Measurements from ENCODE around the gene OSBPL5. TPM values are rescaled to one million over a fixed set of nuclear protein-coding genes. Genes with fewer than 3 reads are reported as not detected.

OSBPL5 gene
- 12.2 TPM for total RNA-seq

DNA sequence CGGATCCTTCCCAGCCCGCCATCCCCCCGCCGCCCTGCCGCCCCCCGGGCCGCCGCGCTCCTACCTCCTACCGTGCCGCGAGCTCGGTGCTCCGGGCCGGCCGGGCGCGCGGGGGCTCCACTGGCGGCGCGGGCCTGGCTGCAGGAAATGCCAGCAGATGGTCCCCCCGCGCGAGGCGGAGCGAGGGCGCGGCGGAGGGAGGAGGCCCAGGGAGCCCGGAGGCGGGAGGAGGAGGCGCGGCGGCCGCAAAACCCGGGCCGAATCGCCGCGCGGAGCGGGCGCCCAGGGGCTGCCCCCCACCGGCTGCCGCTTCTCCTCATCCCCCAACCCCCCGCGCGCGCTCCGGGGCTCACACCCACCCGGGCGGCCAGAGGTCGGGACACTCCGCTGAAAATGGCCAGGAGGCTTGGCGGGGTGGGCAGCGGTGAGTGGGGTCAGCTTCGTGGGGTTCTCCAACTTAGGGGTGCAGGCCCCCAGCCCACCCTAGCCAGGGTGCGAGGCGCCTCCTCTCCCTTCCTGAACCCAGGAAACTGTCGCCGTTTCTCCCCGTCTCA is at the start of gene OSBPL5:
TSS of gene OSBPL5 (minus strand) at position 159 of the 554 bp plus-strand sequence. CDS start 36,162 bp downstream, outside the sequence.
- H3K4me1 ChIP-seq (ENCODE audit: insufficient read depth, low read length) = peaks cover 54% of the 10 kb centered on the region

DNA sequence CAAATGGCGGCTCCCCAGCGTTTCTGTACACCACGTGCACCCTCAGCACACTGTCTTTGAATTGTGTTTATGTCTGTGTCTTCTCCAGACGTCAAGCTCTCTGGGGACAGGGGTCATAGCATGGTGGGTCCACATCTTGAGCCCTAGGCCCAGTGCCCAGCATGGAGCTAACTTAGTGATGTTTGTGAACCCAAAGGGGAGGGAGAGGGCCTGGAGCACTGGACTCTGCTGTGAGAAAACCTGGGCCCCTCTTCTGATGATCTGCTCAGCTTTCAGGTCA is 49.2 kb upstream of the OSBPL5 start:
- Histone ChIP-seq H3K27me3 (ENCODE audit: insufficient read depth, low read length) (no peaks in the 10 kb centered on the region), H3K4me1 (ENCODE audit: insufficient read depth, low read length) (no peaks in the 10 kb centered on the region), H3K9me3 (ENCODE audit: low read depth, low read length) (no peaks in the 10 kb centered on the region), H3K4me3 (ENCODE audit: low read length) (no peak overlapping the region)

More for the DNA sequence above, at the start of gene OSBPL5:
- Histone ChIP-seq H3K4me3 (ENCODE audit: low read length) (peak within 1 kb of the TSS; percentile 55), H3K9me3 (ENCODE audit: low read depth, low read length) (no peaks in the 10 kb centered on the region), H3K27me3 (ENCODE audit: insufficient read depth, low read length) (peaks cover 2% of the 10 kb centered on the region)

GRCh38 chr11:3213659-3214419 is 48.7 kb upstream of the OSBPL5 start:
- Histone ChIP-seq H3K9me3 (ENCODE audit: low read depth, low read length) (no peaks in the 10 kb centered on the region), H3K27me3 (ENCODE audit: insufficient read depth, low read length) (no peaks in the 10 kb centered on the region), H3K4me3 (ENCODE audit: low read length) (no peak overlapping the region), H3K4me1 (ENCODE audit: insufficient read depth, low read length) (no peaks in the 10 kb centered on the region)

DNA sequence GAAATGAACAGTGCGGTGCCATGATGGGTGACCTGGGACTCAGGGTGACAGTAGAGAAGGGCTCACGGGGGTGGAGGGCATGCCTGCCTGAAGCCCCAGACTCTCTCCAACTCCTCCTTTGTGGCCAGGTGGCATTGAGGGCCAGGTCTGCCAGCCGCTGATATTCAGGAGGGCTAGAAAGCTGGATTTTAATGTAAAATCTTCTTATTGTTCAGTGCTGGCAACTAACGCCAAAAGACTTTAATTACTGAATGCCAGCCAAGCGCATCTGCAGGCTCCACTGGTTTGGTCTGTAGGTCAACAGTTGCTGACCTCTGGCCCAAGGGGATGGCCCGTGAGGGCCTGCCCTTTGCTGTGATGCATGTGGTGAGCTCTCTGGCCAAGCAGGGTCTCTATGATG is 43.2 kb upstream of the OSBPL5 start:
- peaks cover 3% of the 10 kb centered on the region for H3K27me3 ChIP-seq (ENCODE audit: insufficient read depth, low read length)
- no peaks in the 10 kb centered on the region for H3K9me3 ChIP-seq (ENCODE audit: low read depth, low read length)
- no peak overlapping the region for H3K4me3 ChIP-seq (ENCODE audit: low read length)
- H3K4me1 ChIP-seq (ENCODE audit: insufficient read depth, low read length) = no peaks in the 10 kb centered on the region

- H3K4me1 ChIP-seq (ENCODE audit: insufficient read depth, low read length) = no peaks in the 10 kb centered on the region
- peaks cover 8% of the 10 kb centered on the region for H3K27me3 ChIP-seq (ENCODE audit: insufficient read depth, low read length)
- no peaks in the 10 kb centered on the region for H3K9me3 ChIP-seq (ENCODE audit: low read depth, low read length)
- no peak overlapping the region for H3K4me3 ChIP-seq (ENCODE audit: low read length)
Measured at GRCh38 chr11:3207526-3208189, 42.5 kb upstream of the OSBPL5 start.

- peaks cover 8% of the 10 kb centered on the region for H3K27me3 ChIP-seq (ENCODE audit: insufficient read depth, low read length)
- no peaks in the 10 kb centered on the region for H3K9me3 ChIP-seq (ENCODE audit: low read depth, low read length)
- H3K4me1 ChIP-seq (ENCODE audit: insufficient read depth, low read length) = no peaks in the 10 kb centered on the region
- no peak overlapping the region for H3K4me3 ChIP-seq (ENCODE audit: low read length)
Measured at GRCh38 chr11:3206922-3207204, 41.8 kb upstream of the OSBPL5 start.

- H3K9me3 ChIP-seq (ENCODE audit: low read depth, low read length) = no peaks in the 10 kb centered on the region
- no peaks in the 10 kb centered on the region for H3K4me1 ChIP-seq (ENCODE audit: insufficient read depth, low read length)
- no peak overlapping the region for H3K4me3 ChIP-seq (ENCODE audit: low read length)
- H3K27me3 ChIP-seq (ENCODE audit: insufficient read depth, low read length) = peaks cover 8% of the 10 kb centered on the region
Measured at GRCh38 chr11:3206156-3206921, 41.2 kb upstream of the OSBPL5 start.

DNA sequence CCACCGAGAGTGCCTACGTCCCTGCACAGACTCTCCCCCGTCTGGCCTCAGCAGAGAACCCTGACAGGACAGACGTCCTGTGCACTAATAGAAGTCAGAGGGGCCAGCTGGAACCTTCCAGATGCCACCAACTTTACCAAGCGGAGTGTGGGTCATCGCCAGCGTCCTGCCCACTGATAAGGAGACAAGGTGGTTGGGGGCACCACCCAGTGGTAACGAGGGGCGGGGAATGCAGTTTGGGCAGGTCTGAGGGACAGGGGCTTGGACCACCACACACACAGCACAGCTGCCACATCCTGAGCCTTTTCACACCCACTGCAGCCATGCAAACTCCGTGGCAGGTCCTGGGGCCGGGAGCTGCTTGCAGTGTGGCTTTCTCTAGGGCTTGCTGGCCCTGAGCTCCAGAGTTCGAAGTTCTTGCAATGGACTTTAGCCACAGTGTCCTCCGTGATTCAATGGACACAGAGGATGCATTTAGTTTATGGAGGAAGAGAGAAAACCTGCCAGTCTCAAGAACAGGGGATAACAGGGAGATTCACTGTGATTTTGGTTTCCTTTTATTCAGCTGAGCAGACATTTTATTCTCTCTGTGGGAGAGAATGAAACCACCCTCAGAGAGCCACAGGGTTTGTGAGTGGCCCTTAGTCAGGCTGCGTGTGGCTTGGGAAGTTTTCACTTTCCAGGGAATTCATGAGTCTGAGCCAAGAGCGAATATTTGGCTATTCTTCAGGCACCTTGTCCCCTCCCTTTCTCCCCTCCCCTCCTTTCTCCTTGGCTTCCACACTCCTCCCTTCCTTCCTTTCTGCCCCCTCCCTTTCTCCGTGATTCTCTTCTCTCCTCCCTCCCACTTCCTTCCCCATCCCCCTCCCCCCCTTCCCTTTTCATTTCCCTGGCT is 40.4 kb upstream of the OSBPL5 start:
- no peaks in the 10 kb centered on the region for H3K4me1 ChIP-seq (ENCODE audit: insufficient read depth, low read length)
- peaks cover 8% of the 10 kb centered on the region for H3K27me3 ChIP-seq (ENCODE audit: insufficient read depth, low read length)
- H3K4me3 ChIP-seq (ENCODE audit: low read length) = no peak overlapping the region
- no peaks in the 10 kb centered on the region for H3K9me3 ChIP-seq (ENCODE audit: low read depth, low read length)

DNA sequence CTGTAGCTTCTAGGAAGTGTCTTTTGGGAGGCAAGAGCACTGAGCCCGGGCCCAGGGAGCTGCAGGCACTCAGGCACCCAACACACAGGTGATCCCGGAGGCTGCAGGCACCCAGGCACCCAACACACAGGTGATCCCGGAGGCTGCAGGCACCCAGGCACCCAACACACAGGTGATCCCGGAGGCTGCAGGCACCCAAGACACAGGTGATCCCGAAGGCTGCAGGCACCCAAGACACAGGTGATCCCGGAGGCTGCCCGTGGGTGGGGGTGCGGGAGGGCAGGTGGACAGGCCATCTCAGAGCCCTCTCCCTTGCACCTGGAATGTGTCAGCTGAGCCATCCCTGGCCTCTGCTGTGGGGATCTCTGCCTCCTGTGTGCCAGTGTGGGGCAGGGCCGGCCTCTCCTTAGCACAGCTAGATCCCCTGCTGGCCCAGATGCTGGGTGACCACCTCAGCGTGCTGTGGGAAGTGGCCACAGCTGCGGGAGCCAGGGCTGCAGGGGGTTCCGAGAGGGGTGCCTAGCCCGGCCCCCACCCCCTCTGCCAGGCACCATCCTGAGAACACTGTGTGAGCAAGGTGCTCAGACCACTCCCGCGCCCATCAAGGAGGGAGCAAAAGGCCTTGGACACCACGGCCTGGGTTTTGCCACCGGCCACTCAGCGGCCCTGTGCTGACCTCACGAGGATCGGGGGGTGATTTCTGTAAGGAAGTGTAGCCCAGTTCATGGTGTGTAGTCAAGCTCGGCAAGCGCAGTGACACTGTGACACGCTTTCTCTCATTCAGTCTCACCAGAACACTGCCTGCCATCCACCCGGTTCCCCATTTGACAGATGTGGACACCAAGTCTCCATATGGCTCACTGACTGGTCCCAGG is 39.3 kb upstream of the OSBPL5 start:
- Histone ChIP-seq H3K27me3 (ENCODE audit: insufficient read depth, low read length) (peaks cover 8% of the 10 kb centered on the region), H3K4me1 (ENCODE audit: insufficient read depth, low read length) (no peaks in the 10 kb centered on the region), H3K4me3 (ENCODE audit: low read length) (no peak overlapping the region), H3K9me3 (ENCODE audit: low read depth, low read length) (no peaks in the 10 kb centered on the region)

DNA sequence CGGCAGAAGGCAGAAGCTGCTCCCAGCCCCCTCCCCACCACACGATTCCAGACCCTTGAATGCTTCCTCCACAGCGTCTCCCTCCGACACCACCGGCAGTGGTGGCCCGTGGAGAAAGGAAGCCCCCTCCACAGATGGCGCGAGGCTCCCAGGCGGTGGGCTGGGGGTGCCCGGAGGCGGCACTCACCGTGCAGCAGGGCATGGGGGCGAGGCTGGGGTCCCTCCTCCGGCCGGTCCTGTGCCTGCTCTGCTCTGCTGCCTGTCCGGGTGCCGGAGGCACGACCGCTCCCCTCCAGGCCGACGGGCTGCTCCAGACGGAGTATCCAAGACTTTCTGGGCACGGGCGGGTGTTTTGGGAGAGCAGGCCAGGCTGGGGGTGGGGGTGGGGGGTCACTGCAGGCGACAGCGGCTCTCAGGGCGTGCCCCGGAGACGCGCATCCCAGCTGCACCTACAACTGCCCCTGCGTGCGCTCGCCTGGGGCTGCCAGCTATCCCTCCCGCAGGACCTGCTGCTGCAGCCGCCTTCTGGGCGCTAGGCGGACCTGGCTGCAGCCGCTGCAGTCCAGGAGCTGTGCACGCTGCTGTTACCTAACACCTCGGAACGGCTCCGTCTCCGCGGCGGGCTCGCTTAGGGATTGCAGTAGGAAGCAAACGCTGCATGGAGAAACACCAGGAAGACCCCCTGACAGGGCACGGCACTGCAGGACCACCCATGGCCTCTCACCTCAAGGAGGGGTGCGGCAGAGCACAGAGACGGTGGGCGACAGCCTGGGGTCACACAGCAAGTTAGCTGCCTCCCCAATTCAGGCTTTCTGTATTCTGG is 38.3 kb upstream of the OSBPL5 start:
- no peak overlapping the region for H3K4me3 ChIP-seq (ENCODE audit: low read length)
- no peaks in the 10 kb centered on the region for H3K4me1 ChIP-seq (ENCODE audit: insufficient read depth, low read length)
- no peaks in the 10 kb centered on the region for H3K9me3 ChIP-seq (ENCODE audit: low read depth, low read length)
- peaks cover 8% of the 10 kb centered on the region for H3K27me3 ChIP-seq (ENCODE audit: insufficient read depth, low read length)

DNA sequence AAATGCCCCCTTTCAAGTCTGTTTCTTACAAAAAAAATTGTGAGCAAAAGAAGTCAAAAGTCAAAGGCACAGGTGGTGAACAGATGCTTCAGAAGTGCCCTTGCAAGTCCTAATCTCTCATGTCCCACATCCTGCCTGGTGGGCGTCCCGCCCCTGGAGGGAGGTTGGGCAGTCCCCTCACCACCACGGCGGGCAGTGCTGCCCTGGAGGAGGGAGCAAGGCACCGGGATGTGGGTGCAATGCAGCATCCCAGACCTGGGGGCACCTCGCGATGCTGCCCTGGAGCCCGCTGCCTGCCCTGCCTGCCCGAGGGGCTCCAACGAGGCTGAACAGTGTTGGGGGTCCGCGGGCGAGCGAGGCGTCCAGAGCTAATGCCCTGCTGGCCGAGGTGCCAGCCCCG is 37.6 kb upstream of the OSBPL5 start:
- Histone ChIP-seq H3K9me3 (ENCODE audit: low read depth, low read length) (no peaks in the 10 kb centered on the region), H3K27me3 (ENCODE audit: insufficient read depth, low read length) (peaks cover 8% of the 10 kb centered on the region), H3K4me3 (ENCODE audit: low read length) (no peak overlapping the region), H3K4me1 (ENCODE audit: insufficient read depth, low read length) (no peaks in the 10 kb centered on the region)

DNA sequence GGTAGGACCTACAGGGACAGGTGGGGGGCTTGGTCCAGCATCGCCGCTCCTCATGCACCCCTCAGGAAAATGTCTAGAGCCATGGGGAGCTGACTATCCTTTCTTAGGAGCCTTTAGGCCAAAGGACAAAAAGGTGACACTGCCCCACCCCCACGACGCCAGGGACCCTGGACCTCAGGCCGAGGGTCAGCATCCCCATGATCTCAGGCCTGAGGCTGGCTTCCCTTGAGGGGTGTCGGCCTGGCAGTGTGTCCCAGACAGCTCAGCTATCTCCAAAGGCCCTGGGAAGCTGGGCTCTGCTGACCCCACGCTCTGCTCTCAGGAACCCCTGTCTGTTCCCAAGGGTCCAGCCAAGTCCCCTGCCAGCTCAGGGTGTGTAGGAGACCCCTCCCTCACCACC is 37.2 kb upstream of the OSBPL5 start:
- no peaks in the 10 kb centered on the region for H3K9me3 ChIP-seq (ENCODE audit: low read depth, low read length)
- H3K4me3 ChIP-seq (ENCODE audit: low read length) = no peak overlapping the region
- H3K27me3 ChIP-seq (ENCODE audit: insufficient read depth, low read length) = peaks cover 8% of the 10 kb centered on the region
- no peaks in the 10 kb centered on the region for H3K4me1 ChIP-seq (ENCODE audit: insufficient read depth, low read length)

- Histone ChIP-seq H3K4me3 (ENCODE audit: low read length) (no peak overlapping the region), H3K4me1 (ENCODE audit: insufficient read depth, low read length) (no peaks in the 10 kb centered on the region), H3K27me3 (ENCODE audit: insufficient read depth, low read length) (peaks cover 8% of the 10 kb centered on the region), H3K9me3 (ENCODE audit: low read depth, low read length) (no peaks in the 10 kb centered on the region)
Measured at GRCh38 chr11:3201677-3202181, 36.6 kb upstream of the OSBPL5 start.
